Pericardium fibroblast (primary cell): ENCODE data around the gene MYD88. TPM values are rescaled to one million over a fixed set of nuclear protein-coding genes. Genes with fewer than 3 reads are reported as not detected.

Source experiments
- total RNA-seq: library from RNA; depleted of rRNA; stranded (reverse); fragments of >200 nt; gene quantifications from 2 replicates; pipeline ENCODE4 v1.2.3, GENCODE V29; 2015

MYD88 gene
- 24.8 and 27.8 TPM in 2 replicates for total RNA-seq

GRCh38 chr3:38138349-38139190 is at the start of gene MYD88:
TSS of gene MYD88 (plus strand) at chr3:38138661. CDS start at chr3:38138701, 40 bp downstream.

DNA sequence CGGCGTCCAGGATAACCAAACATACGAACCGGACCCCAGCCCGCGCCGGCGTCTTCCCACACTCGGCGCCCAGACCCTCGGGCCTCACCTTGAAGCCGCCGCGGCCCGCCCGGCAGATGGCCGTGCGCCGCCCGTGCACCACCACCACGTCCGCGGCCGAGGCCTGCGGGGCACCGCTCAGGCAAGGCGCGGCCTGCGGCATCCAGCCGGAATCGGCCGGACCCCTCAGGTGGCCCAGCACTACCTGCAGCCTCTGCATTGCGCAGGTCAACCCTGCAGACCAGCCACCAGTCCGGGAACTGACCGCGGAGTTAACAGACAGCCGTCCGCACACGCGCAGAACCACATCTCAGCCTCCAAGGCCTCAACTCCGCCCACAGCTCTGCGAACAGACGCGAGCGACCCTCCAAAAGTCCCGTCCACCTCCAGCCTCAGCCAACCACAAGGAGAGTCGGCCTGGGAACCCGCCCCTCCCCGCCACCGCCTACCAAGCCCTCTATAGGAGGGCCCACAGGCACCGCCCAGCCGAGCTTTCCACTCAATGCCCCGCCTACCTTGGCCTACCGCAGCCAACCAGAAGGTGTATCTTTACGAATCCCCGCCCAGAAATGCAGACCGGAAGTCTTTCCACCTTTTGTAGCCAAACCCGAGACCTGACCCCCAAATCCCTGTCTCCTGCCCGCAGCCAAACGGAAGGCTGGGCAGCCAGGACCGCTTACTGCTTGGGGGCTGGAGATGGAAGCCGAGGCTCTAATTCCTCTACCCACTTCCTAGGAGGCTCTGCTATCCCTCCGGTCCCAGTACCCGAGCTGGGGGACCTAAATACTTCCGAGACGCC is 1.5 kb upstream of the MYD88 start, which contains the start of gene ACAA1:
Gene ACAA1 (minus strand): TSS at position 351 of the 838 bp plus-strand sequence. CDS start 92 bp downstream, at position 259.

DNA sequence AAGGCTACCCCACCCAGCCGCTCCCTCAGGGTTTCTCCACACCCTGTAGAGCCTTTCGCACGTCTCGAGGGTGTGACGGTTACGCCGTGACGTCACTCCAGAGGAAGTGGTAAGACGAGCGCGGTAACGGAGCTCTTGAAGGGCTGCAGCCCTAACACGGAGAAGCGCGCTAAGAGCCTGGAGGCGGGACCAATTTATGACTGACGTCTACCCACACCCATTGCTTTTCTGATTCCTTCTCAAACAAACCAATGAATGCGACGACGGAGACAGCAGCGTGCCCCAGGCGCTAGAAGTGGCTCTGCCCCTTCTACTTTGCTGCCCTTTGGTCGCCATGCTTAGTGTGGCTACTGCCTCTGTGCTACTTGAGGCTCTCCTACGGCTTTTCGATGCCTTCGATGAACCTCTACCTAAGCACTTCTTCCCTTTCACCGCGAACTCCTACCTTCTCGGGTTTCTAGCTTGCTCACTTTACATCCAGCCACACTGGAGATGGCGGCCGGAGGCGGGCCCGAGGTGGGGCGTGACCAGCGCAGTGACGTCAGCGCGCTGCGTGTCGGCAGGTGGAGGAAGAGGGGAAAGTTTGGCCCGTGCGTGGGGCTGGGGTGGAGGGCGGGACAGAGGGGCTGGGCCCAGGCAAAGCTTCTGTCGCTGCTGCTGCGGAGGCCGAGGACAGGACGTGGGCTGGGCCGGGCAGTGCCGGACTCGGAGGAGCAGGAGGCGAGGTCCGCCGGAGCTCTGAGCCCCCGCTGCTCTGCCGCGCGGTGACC is 26.7 kb downstream of the MYD88 start, which contains the start of gene OXSR1:
Gene OXSR1 (plus strand): TSS at position 586 of the 770 bp plus-strand sequence. CDS start 340 bp downstream, outside the sequence.

Other genes with a start within 250 kb of the MYD88 start
- gene VILL, start 147.9 kb upstream of the MYD88 start, total RNA-seq: 7.0 and 10.2 TPM in 2 replicates
- 29.1 and 33.1 TPM in 2 replicates for gene PLCD1, start 109.0 kb upstream of the MYD88 start, total RNA-seq
- gene DLEC1, start 99.5 kb upstream of the MYD88 start, total RNA-seq: under 0.01 and 0.12 TPM in 2 replicates
- gene ACAA1, start 1.5 kb upstream of the MYD88 start, total RNA-seq: 33.1 and 42.8 TPM in 2 replicates
- 18.6 and 22.4 TPM in 2 replicates for gene OXSR1, start 26.9 kb downstream of the MYD88 start, total RNA-seq
- not detected in 2 replicates for gene SLC22A13, start 127.2 kb downstream of the MYD88 start, total RNA-seq
- gene SLC22A14, start 143.6 kb downstream of the MYD88 start, total RNA-seq: not detected in 2 replicates
- gene XYLB, start 208.1 kb downstream of the MYD88 start, total RNA-seq: 1.6 and 3.1 TPM in 2 replicates